Measurements from ENCODE around the gene MDH2.
"Not testable (repeated sequence)": the region's sequence is repeated elsewhere in the genome, so short reads cannot be mapped to it uniquely, and the experiment has no call there.

Gene MDH2

GRCh38 chr7:76114742-76115141 lies 66.8 kb downstream of the MDH2 start:
- not testable (repeated sequence) for DNase-seq (ENCODE audit: low read depth in 2 of 2)
